Activated T-helper 17 cell treated with anti-CD3 and anti-CD28 coated beads, Interleukin-2, amount 50 U/mL, for 72 hours (primary cell): ENCODE data around the gene SKA1. TPM values are rescaled to one million over a fixed set of nuclear protein-coding genes. Genes with fewer than 3 reads are reported as not detected.
"Not testable (repeated sequence)": the region's sequence is repeated elsewhere in the genome, so short reads cannot be mapped to it uniquely, and the experiment has no call there.

Experiments used
- ATAC-seq: fragments of 150-1000 bp; cut with Tn5 transposase; replicated peaks from 2 replicates; pipeline ENCODE4 v1.10.0; 2021; ENCODE audit warnings: mild to moderate bottlenecking, moderate library complexity
- H3K27ac Mint-ChIP-seq: one replicate; pipeline ENCODE4 v1.8.0; 2022; ENCODE audit warnings: mixed read lengths
- H3K27me3 Mint-ChIP-seq: one replicate; pipeline ENCODE4 v1.8.0; 2022; ENCODE audit warnings: mixed read lengths
- H3K36me3 Mint-ChIP-seq: one replicate; pipeline ENCODE4 v1.8.0; 2022; ENCODE audit warnings: low read depth, mild to moderate bottlenecking, mixed read lengths
- H3K4me1 Mint-ChIP-seq: one replicate; pipeline ENCODE4 v1.8.0; 2022; ENCODE audit warnings: mixed read lengths
- H3K4me3 Mint-ChIP-seq: one replicate; pipeline ENCODE4 v1.8.0; 2022; ENCODE audit warnings: mild to moderate bottlenecking, mixed read lengths
- H3K9me3 Mint-ChIP-seq: one replicate; pipeline ENCODE4 v1.8.0; 2022; ENCODE audit warnings: mixed read lengths
- total RNA-seq, 2 donors: library from RNA; stranded (reverse); gene quantifications; one replicate each; pipeline ENCODE4 v1.2.3, GENCODE V29; 2022

The SKA1 gene
- total RNA-seq, 2 donors from 2014 or later: 40.7 to 42.9 TPM

- Mint-ChIP-seq H3K4me3 (no peak overlapping the region), H3K27me3 (peaks cover 26% of the 10 kb centered on the region), H3K27ac (no peak overlapping the region), H3K9me3 (peaks cover 6% of the 10 kb centered on the region), H3K4me1 (no peaks in the 10 kb centered on the region), H3K36me3 (no peaks in the 10 kb centered on the region)
- no peak for ATAC-seq
Measured at GRCh38 chr18:50369672-50370071, 5.2 kb upstream of the SKA1 start.

DNA sequence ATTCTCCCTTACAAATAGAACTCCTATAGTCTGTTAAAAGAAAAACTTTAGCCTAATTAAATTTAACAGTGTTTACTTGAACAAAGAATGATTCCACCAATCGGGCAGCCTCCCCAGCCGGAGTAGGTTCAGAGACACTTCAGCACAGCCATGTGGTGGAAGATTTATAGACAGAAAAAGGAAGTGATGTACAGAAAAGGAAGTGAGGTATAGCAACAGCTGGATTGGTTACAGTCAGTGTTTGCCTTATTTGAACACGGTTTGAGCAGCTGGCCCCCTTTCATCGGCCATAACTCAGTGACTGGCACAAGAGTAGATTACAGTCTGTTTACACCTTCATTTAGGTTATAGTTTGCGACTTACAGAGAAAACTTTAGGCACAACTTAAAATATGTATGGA, 2.1 kb upstream of the SKA1 start:
- Mint-ChIP-seq H3K36me3 (peaks cover 7% of the 10 kb centered on the region), H3K27me3 (peaks cover 19% of the 10 kb centered on the region), H3K9me3 (peaks cover 6% of the 10 kb centered on the region), H3K4me3 (no peak overlapping the region), H3K27ac (no peak overlapping the region), H3K4me1 (no peaks in the 10 kb centered on the region)
- no peak for ATAC-seq

- H3K27me3 Mint-ChIP-seq: peaks cover 12% of the 10 kb centered on the region
- no peaks in the 10 kb centered on the region for H3K4me1 Mint-ChIP-seq
- ATAC-seq: no peak
- H3K4me3 Mint-ChIP-seq: peak overlapping the region; percentile 91
- no peak overlapping the region for H3K27ac Mint-ChIP-seq
- H3K9me3 Mint-ChIP-seq: peaks cover 6% of the 10 kb centered on the region
- H3K36me3 Mint-ChIP-seq: peaks cover 7% of the 10 kb centered on the region
Measured at GRCh38 chr18:50373561-50374219, 1.2 kb upstream of the SKA1 start.

DNA sequence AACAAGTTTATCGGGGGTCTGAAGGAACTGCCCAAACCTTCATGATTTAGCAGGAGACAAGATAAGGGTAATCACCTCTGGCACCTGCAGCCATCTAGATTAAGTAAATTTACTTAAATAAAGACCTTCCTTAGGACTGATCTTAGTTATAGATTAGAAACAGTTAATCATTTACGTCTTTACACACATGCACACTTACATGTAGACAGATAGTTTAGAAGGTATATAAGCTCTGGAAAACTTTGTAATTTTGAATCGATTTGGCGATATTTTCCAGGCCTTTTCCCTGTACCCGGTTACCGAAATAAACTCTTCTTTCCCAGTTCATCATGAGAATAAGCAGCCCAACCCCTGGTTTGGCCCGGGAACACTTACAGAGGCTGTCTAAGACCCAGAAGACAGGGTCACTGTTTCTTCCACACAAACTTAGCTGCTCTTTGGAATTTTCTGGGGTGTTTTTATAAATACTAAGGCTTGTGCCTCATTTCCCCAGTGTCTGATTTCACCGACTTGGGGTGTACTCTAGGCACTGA, 560 bp upstream of the SKA1 start:
- H3K4me3 Mint-ChIP-seq: peak overlapping the region; percentile 91
- H3K27me3 Mint-ChIP-seq: peaks cover 7% of the 10 kb centered on the region
- peaks cover 7% of the 10 kb centered on the region for H3K36me3 Mint-ChIP-seq

DNA sequence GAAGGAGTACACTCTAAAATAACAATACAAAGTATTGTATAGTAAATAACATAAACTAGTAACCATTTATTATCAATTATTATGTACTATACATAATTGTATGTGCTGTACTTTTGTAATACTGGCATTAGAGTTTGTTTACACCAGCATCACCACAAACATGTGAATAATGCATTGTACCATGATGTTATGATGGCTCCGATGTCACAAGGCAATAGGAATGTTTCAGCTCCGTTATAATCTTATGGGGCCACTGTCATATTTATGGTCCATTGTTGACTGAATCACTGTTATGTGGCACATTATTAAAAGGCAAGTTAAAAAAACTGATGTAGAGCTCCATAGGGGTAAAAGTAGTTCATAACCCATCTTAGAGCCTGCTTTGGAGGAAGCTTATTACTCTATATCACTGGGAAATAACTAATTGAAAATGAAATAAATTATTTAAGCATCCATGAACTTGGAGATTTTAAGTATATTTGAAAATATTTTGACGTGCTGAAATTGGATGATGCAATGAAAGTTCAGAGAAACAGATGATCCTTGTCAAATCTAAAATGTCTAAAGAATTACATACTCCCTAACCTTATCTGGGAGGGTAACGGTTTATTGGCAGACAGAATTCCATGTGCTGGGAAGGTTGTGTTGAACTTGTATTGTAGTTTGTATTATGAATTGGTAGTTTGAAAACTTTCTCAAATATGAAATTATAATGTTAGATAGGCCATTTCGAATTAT, 2.4 kb downstream of the SKA1 start:
- Mint-ChIP-seq H3K4me1 (no peaks in the 10 kb centered on the region), H3K4me3 (no peak overlapping the region), H3K9me3 (no peaks in the 10 kb centered on the region)

More for the DNA sequence above, 560 bp upstream of the SKA1 start:
- Mint-ChIP-seq H3K4me1 (no peaks in the 10 kb centered on the region), H3K9me3 (peaks cover 6% of the 10 kb centered on the region), H3K27ac (peak overlapping the region; percentile 88)
- no peak for ATAC-seq

DNA sequence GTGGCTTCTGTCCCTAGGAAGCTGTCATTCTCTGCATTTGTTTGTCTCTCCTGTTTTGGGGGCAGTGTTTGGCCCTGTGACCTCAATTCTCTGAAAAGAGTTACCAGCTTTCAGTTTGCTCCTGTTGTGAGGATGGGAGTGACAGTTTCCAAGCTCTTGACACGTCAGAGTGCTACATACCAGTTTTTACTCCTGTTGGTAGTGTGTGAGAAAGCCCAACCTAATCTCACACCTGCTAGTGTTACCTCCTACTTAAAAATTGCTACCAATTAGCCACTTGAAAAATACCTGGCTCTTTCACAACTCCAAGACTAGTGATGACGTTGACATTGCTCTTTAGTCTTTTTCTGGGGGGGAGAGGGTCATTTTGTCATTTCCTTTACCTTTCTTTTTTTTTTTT, 14.1 kb downstream of the SKA1 start:
- Mint-ChIP-seq H3K4me1 (no peaks in the 10 kb centered on the region), H3K36me3 (no peaks in the 10 kb centered on the region), H3K9me3 (no peaks in the 10 kb centered on the region)

More for the DNA sequence above, 2.4 kb downstream of the SKA1 start:
- ATAC-seq: no peak
- Mint-ChIP-seq H3K27me3 (no peaks in the 10 kb centered on the region), H3K36me3 (peaks cover 13% of the 10 kb centered on the region), H3K27ac (no peak overlapping the region)

GRCh38 chr18:50393802-50394201, 19.0 kb downstream of the SKA1 start:
- Mint-ChIP-seq H3K36me3 (no peaks in the 10 kb centered on the region), H3K4me1 (no peaks in the 10 kb centered on the region), H3K4me3 (no peak overlapping the region), H3K27me3 (peaks cover 7% of the 10 kb centered on the region), H3K27ac (no peak overlapping the region), H3K9me3 (peaks cover 3% of the 10 kb centered on the region)
- ATAC-seq: no peak

More for the DNA sequence above, 14.1 kb downstream of the SKA1 start:
- no peaks in the 10 kb centered on the region for H3K27me3 Mint-ChIP-seq
- H3K4me3 Mint-ChIP-seq: no peak overlapping the region
- no peak overlapping the region for H3K27ac Mint-ChIP-seq
- ATAC-seq: no peak

DNA sequence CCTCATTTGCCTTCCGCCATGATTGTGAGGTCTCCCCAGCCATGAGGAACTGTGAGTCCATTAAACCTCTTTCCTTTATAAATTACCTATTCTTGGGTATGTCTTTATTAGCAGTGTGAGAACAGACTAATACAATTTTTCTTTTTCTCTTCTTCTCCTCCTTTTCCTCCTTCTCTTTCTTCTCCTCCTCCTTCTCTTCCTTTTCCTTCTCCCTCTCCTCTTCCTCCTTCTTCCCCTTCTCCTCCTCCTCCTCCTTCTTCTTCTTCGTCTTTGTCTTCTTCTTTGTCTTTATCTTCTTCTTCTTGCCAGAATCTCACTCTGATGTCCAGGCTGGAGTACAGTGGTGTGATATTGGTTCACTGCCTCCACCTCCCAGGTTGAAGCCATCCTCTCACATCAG, 20.2 kb downstream of the SKA1 start:
- no peak for ATAC-seq
- H3K9me3 Mint-ChIP-seq: peaks cover 3% of the 10 kb centered on the region
- no peak overlapping the region for H3K4me3 Mint-ChIP-seq
- H3K36me3 Mint-ChIP-seq: no peaks in the 10 kb centered on the region
- H3K4me1 Mint-ChIP-seq: no peaks in the 10 kb centered on the region
- H3K27me3 Mint-ChIP-seq: peaks cover 11% of the 10 kb centered on the region
- H3K27ac Mint-ChIP-seq: no peak overlapping the region

- Mint-ChIP-seq H3K4me1 (no peaks in the 10 kb centered on the region), H3K27me3 (peaks cover 13% of the 10 kb centered on the region), H3K9me3 (peaks cover 3% of the 10 kb centered on the region), H3K36me3 (no peaks in the 10 kb centered on the region), H3K4me3 (no peak overlapping the region), H3K27ac (no peak overlapping the region)
- no peak for ATAC-seq
Measured at GRCh38 chr18:50396005-50396660, 21.3 kb downstream of the SKA1 start.

DNA sequence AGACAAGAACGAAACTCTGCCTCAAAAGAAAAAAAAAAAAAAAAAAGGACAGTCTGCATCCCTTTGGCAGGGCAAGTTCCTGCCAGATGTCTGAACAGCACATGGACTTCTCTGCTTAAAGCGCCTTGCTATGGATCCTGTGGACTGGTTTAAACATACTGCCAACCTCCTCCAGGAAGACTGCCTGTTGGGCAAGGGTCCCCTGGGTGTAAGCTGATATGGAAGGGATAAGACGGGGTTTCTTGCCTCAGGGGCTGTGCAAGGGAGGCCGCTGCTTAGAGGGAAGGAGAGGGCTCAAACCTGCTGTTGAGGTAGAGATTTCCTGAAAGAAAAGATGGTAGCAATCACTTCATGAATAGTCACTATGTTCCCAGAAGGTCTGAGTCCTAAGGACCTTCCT, 22.2 kb downstream of the SKA1 start:
- H3K36me3 Mint-ChIP-seq: no peaks in the 10 kb centered on the region
- H3K27me3 Mint-ChIP-seq: peaks cover 17% of the 10 kb centered on the region
- peaks cover 3% of the 10 kb centered on the region for H3K9me3 Mint-ChIP-seq
- no peak for ATAC-seq
- H3K27ac Mint-ChIP-seq: no peak overlapping the region
- no peaks in the 10 kb centered on the region for H3K4me1 Mint-ChIP-seq
- no peak overlapping the region for H3K4me3 Mint-ChIP-seq

GRCh38 chr18:50398099-50398498, 23.3 kb downstream of the SKA1 start:
- H3K4me1 Mint-ChIP-seq: no peaks in the 10 kb centered on the region
- no peaks in the 10 kb centered on the region for H3K36me3 Mint-ChIP-seq
- no peak overlapping the region for H3K27ac Mint-ChIP-seq
- no peak overlapping the region for H3K4me3 Mint-ChIP-seq
- no peak for ATAC-seq
- H3K27me3 Mint-ChIP-seq: peaks cover 26% of the 10 kb centered on the region
- peaks cover 3% of the 10 kb centered on the region for H3K9me3 Mint-ChIP-seq

GRCh38 chr18:50398947-50399346, 24.1 kb downstream of the SKA1 start:
- H3K27me3 Mint-ChIP-seq: peaks cover 32% of the 10 kb centered on the region
- no peak overlapping the region for H3K27ac Mint-ChIP-seq
- H3K4me3 Mint-ChIP-seq: no peak overlapping the region
- ATAC-seq: no peak
- H3K9me3 Mint-ChIP-seq: peaks cover 3% of the 10 kb centered on the region
- no peaks in the 10 kb centered on the region for H3K36me3 Mint-ChIP-seq
- no peaks in the 10 kb centered on the region for H3K4me1 Mint-ChIP-seq

GRCh38 chr18:50399582-50399981, 24.7 kb downstream of the SKA1 start:
- no peak for ATAC-seq
- H3K27ac Mint-ChIP-seq: no peak overlapping the region

DNA sequence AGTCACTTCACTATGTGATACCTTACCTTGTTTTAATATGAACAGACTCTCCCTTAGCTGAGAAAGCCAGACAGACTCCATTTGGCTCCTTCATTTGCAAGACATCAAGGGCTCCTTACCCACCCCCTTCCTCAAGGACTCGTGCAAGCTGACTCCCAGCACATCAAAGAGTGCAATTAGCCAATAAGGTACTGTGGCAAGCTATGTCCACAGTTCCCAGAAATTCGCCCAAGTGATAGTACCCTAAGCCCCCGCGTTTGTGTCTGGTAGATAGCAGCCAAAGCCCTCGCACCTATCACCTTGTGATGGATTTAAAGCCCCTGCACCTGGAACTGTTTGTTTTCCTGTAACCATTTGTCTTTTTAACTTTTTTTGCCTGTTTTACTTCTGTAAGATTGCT, 25.6 kb downstream of the SKA1 start:
- H3K4me3 Mint-ChIP-seq, H3K9me3 Mint-ChIP-seq, ATAC-seq, H3K4me1 Mint-ChIP-seq, H3K27ac Mint-ChIP-seq, H3K36me3 Mint-ChIP-seq: not testable (repeated sequence)
- H3K27me3 Mint-ChIP-seq: peaks cover 39% of the 10 kb centered on the region

More at GRCh38 chr18:50399582-50399981, 24.7 kb downstream of the SKA1 start:
- Mint-ChIP-seq H3K4me3 (no peak overlapping the region), H3K4me1 (no peaks in the 10 kb centered on the region), H3K36me3 (no peaks in the 10 kb centered on the region), H3K9me3 (peaks cover 3% of the 10 kb centered on the region), H3K27me3 (peaks cover 38% of the 10 kb centered on the region)
